ENCODE measurements around the gene ADAMTSL2.
A peak's percentile ranks its signal among the peaks of the same experiment; 100 is the strongest.

The ADAMTSL2 gene

GRCh38 chr9:133569121-133569785 lies 34.7 kb downstream of the ADAMTSL2 start:
- ATAC-seq: no peak
- no peak for TF ChIP-seq ISL1 (CRISPR knock-in tag; IDR thresholded peaks at IDR 0.05)
- 0 out of 2 replicates have a peak, but pooled peaks have one; percentile 14 for TF ChIP-seq TSHZ2 (CRISPR knock-in tag; IDR thresholded peaks at IDR 0.05)
- TF ChIP-seq GLIS3 (CRISPR knock-in tag; IDR thresholded peaks at IDR 0.05): no peak

GRCh38 chr9:133569891-133570690 lies 35.6 kb downstream of the ADAMTSL2 start:
- TF ChIP-seq CSRNP3 (CRISPR knock-in tag; IDR thresholded peaks at IDR 0.05) (no peak), TSHZ2 (CRISPR knock-in tag; IDR thresholded peaks at IDR 0.05) (0 out of 2 replicates have a peak, but pooled peaks have one; percentile 15), TCF4 (CRISPR knock-in tag; IDR thresholded peaks at IDR 0.05; ENCODE audit: borderline replicate concordance) (peak; percentile 67; the same call in 1 of the 2 replicates), ZFP30 (CRISPR knock-in tag; IDR thresholded peaks at IDR 0.05) (no peak)
- ATAC-seq: no peak

- TF ChIP-seq ISL1 (CRISPR knock-in tag; IDR thresholded peaks at IDR 0.05): no peak
- no peak for TF ChIP-seq CSDC2 (CRISPR knock-in tag; IDR thresholded peaks at IDR 0.05)
- no peak for TF ChIP-seq ZFP3 (CRISPR knock-in tag; IDR thresholded peaks at IDR 0.05)
- TF ChIP-seq PATZ1 (CRISPR knock-in tag; IDR thresholded peaks at IDR 0.05; ENCODE audit: borderline replicate concordance): no peak
- TF ChIP-seq RARB (CRISPR knock-in tag; IDR thresholded peaks at IDR 0.05): no peak
- TF ChIP-seq CSRNP3 (CRISPR knock-in tag; IDR thresholded peaks at IDR 0.05): no peak
- no peak for TF ChIP-seq TSHZ2 (CRISPR knock-in tag; IDR thresholded peaks at IDR 0.05)
- no peak for TF ChIP-seq ESRRG (CRISPR knock-in tag; IDR thresholded peaks at IDR 0.05)
- TF ChIP-seq OSR1 (CRISPR knock-in tag; IDR thresholded peaks at IDR 0.05): no peak
- no peak for TF ChIP-seq GLIS3 (CRISPR knock-in tag; IDR thresholded peaks at IDR 0.05)
- no peak for TF ChIP-seq BACH2 (CRISPR knock-in tag; IDR thresholded peaks at IDR 0.05; ENCODE audit: borderline replicate concordance)
- no peak for ATAC-seq
Measured at GRCh38 chr9:133570691-133571080, 36.2 kb downstream of the ADAMTSL2 start.
